HG02884 (cell line): Measurements from ENCODE around the gene SHE.

Experiments used
- ATAC-seq: cut with Tn5 transposase; IDR thresholded peaks from one replicate; pipeline ENCODE4 v1.9.1; 2021; ENCODE audit warnings: mild to moderate bottlenecking, moderate library complexity; ENCODE audit not compliant: unreplicated experiment

The SHE gene

GRCh38 chr1:154481053-154481452 lies 21.2 kb downstream of the SHE start:
- no peak for ATAC-seq

GRCh38 chr1:154479764-154480421 lies 22.3 kb downstream of the SHE start:
- ATAC-seq: no peak

GRCh38 chr1:154478639-154479038 lies 23.6 kb downstream of the SHE start:
- no peak for ATAC-seq

GRCh38 chr1:154478013-154478412 lies 24.2 kb downstream of the SHE start:
- no peak for ATAC-seq

- no peak for ATAC-seq
Observed at GRCh38 chr1:154476791-154477190, 25.4 kb downstream of the SHE start.

- no peak for ATAC-seq
Observed at GRCh38 chr1:154474802-154475201, 27.4 kb downstream of the SHE start.

GRCh38 chr1:154471304-154471703 lies 30.9 kb downstream of the SHE start:
- ATAC-seq: no peak

GRCh38 chr1:154469844-154470560 lies 32.2 kb downstream of the SHE start:
- no peak for ATAC-seq

- ATAC-seq: no peak
Observed at GRCh38 chr1:154468535-154469250, 33.5 kb downstream of the SHE start.

- ATAC-seq: no peak
Observed at GRCh38 chr1:154467434-154468102, 34.6 kb downstream of the SHE start.

- no peak for ATAC-seq
Observed at GRCh38 chr1:154466921-154467417, 35.2 kb downstream of the SHE start.

GRCh38 chr1:154466206-154466605 lies 36.0 kb downstream of the SHE start:
- no peak for ATAC-seq

GRCh38 chr1:154465621-154466195 lies 36.5 kb downstream of the SHE start:
- ATAC-seq: no peak

- no peak for ATAC-seq
Observed at GRCh38 chr1:154463512-154463990, 38.7 kb downstream of the SHE start.

- ATAC-seq: no peak
Observed at GRCh38 chr1:154460695-154461260, 41.4 kb downstream of the SHE start.

GRCh38 chr1:154459080-154459479 lies 43.1 kb downstream of the SHE start:
- no peak for ATAC-seq

- ATAC-seq: no peak
Observed at GRCh38 chr1:154456631-154457030, 45.6 kb downstream of the SHE start.

GRCh38 chr1:154454386-154455120 lies 47.7 kb downstream of the SHE start:
- ATAC-seq: no peak

GRCh38 chr1:154453574-154454352 lies 48.4 kb downstream of the SHE start:
- no peak for ATAC-seq
